Dendritic cell treated with granulocyte-macrophage colony-stimulating factor and Interleukin-4, amounts not matched to agents 40 ng/mL and 50 ng/mL, for 4 days (primary cell): Measurements from ENCODE around the gene ARPC4.

ENCODE experiments used
- H3K27ac Mint-ChIP-seq: one replicate; pipeline ENCODE4 v1.8.0; 2022; ENCODE audit warnings: mild to moderate bottlenecking, mixed read lengths
- H3K27me3 Mint-ChIP-seq: one replicate; pipeline ENCODE4 v1.8.0; 2022; ENCODE audit warnings: mild to moderate bottlenecking, mixed read lengths
- H3K36me3 Mint-ChIP-seq: one replicate; pipeline ENCODE4 v1.8.0; 2022; ENCODE audit warnings: low read depth, mixed read lengths
- H3K4me1 Mint-ChIP-seq: one replicate; pipeline ENCODE4 v1.8.0; 2022; ENCODE audit warnings: low read depth, mixed read lengths
- H3K4me3 Mint-ChIP-seq: one replicate; pipeline ENCODE4 v1.8.0; 2022; ENCODE audit warnings: mild to moderate bottlenecking, moderate library complexity, mixed read lengths
- H3K9me3 Mint-ChIP-seq: one replicate; pipeline ENCODE4 v1.8.0; 2022; ENCODE audit warnings: mixed read lengths
- intact Hi-C: fragments of 100-400 bp; cut with micrococcal nuclease; formaldehyde crosslinking; loops from one replicate; pipeline ENCODE4 v1.15.0; 2022

Gene ARPC4

DNA sequence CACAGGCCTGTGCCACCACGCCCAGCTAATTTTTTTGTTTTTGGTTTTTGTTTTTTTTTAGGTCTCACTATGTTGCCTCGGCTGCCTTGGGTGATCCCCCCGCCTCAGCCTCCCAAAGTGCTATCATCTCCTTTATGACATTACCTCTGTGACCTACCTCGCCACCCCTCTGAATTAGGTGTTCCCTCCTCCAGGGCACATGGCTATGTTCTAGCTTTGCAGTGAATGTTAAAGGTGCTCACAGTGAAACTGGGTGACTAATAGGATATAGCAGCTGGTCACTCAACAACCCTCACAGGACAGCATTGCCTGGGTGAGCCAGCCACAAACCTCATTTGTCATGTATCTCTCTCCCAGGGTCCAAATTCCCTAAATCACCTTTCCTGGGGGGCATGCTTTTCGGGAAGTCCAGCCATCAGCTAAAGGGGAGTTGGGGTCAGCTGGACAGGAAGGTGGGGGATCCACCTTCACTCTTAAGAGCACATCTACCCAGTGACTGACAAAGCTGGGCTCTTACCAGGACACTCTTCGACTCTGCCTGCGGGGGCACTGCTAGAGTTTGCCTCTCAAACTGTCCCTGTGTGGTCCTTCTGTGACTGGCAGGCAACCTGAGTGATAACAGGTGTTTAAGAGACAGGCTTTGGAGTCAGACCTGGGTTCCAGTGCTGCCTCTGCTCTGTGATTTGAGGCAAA lies 15.6 kb downstream of the ARPC4 start:
- H3K27ac Mint-ChIP-seq: peak overlapping the region; percentile 97
- intact Hi-C loops: loop anchor here (2.0 kb wide), 1 partner anchor 14 kb away; no protein-coding TSS in a partner anchor
- H3K4me3 Mint-ChIP-seq: no peak overlapping the region
- H3K9me3 Mint-ChIP-seq: no peaks in the 10 kb centered on the region
- H3K4me1 Mint-ChIP-seq: peaks cover 69% of the 10 kb centered on the region
- H3K27me3 Mint-ChIP-seq: no peaks in the 10 kb centered on the region
- H3K36me3 Mint-ChIP-seq: peaks cover 86% of the 10 kb centered on the region

DNA sequence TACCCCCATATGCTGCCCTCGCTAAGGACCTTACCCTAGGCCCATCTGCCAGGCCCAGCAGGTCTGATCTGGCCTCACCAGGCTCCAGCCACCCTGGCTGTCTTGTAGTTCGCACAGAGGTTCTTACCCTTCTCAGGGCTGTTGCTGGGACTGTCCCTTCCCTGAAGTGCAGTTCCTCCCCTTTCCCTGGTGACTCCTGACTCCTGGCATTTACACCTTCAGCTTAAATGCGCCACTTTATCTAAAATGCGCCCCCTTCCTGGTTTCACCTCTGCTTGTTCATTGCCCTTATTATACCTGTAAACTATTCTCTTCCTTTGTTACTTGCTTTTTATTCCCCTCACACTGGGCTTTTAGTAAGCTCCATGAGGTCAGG lies 16.3 kb downstream of the ARPC4 start:
- H3K36me3 Mint-ChIP-seq: peaks cover 84% of the 10 kb centered on the region
- peak overlapping the region; percentile 91 for H3K4me3 Mint-ChIP-seq
- H3K4me1 Mint-ChIP-seq: peaks cover 61% of the 10 kb centered on the region
- H3K27ac Mint-ChIP-seq: peak overlapping the region; percentile 97
- H3K27me3 Mint-ChIP-seq: no peaks in the 10 kb centered on the region
- no peaks in the 10 kb centered on the region for H3K9me3 Mint-ChIP-seq
- intact Hi-C loops: loop anchor here (2.0 kb wide), 1 partner anchor 14 kb away; no protein-coding TSS in a partner anchor

DNA sequence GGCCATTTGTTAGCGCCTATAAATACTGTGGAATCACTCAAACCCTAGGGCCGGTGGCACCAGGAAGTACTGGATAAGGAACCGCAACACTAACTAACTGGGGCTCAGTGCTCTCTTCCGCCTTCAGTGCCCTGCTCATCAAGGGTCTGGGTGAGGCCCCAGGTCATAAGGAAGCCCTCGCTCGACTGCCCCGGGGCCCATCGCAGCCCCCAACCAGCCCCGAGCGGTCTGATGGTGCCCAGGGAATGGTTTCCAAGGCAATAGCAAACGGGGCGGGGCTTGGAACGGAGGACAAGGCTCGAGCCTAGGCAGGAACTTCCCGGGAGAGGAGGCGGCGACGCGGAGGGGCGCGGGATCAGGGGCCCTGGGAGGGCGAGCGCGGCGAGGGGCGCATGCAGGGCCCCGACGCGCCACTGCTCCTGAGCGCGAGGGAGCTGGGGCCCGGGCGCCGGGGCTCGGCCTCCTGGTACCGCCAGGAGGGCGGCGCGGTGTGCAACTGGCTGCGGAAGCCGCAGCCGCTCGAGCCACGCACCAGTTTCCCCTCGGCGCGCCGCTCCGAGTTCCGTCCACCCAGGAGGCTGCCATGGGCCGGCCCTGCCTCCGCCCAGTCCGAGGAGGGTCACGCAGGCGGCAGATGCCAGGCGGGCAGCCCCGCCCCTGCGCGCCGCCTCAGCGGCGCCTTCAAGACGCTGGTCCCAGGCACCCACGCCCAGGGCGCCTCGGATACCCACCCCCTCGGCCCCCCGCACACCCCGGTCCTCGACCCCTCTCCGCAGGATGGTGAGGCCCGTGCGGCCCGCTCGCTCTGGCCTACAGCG lies 16.9 kb downstream of the ARPC4 start, which contains the start of gene TTLL3:
Gene TTLL3, plus strand, starts transcription at position 648 of the 818 bp plus-strand sequence. CDS start 400 bp downstream, outside the sequence.
- Mint-ChIP-seq H3K36me3 (peaks cover 83% of the 10 kb centered on the region), H3K9me3 (no peaks in the 10 kb centered on the region), H3K27me3 (no peaks in the 10 kb centered on the region), H3K4me1 (peaks cover 56% of the 10 kb centered on the region), H3K4me3 (peak within 1 kb of the TSS; percentile 91), H3K27ac (peak within 1 kb of the TSS; percentile 97)
- intact Hi-C loops: loop anchor here (2.0 kb wide), 1 partner anchor 15 kb away; no protein-coding TSS in a partner anchor

DNA sequence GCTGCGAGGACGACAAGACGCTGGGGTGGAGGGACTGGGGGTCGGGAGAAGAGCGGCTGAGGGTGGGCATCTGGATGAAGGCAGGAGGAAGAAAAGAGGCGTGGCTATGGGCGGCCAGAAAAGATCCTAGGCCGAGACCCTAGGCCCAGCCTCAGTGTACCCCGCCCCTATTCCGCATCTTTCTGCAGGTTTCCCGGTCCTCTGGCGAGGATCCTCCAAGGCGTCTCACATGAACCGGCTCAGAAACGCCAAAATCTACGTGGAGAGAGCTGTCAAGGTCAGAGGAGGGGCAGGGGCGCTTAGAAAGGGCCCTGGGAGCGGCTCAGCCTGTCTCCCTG lies 17.5 kb downstream of the ARPC4 start:
- Mint-ChIP-seq H3K27ac (peak overlapping the region; percentile 97), H3K9me3 (no peaks in the 10 kb centered on the region), H3K4me1 (peaks cover 56% of the 10 kb centered on the region), H3K4me3 (peak overlapping the region; percentile 91), H3K36me3 (peaks cover 82% of the 10 kb centered on the region), H3K27me3 (no peaks in the 10 kb centered on the region)
- intact Hi-C loops: no loop called here

DNA sequence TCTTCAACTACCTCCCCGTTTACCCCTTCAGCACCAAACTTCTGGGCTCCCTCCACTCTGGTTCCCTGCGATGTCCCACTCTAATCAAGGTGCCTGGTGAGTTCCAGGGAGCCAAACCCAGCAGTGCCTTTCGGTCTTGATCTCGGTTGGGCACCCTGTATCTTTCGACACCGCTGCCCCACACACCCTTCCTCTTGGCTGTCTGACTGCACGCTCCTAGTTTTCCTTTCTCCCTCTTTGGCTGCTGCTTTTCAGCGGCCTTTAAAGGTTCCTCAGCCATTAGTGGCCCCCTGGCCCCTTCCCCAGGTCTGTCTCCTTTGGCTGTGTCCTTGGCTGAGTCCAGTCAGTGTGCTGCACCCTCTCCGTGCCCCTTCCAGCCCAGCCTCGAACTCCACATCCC lies 18.0 kb downstream of the ARPC4 start:
- Mint-ChIP-seq H3K4me1 (peaks cover 52% of the 10 kb centered on the region), H3K27ac (peak overlapping the region; percentile 97), H3K9me3 (no peaks in the 10 kb centered on the region), H3K27me3 (no peaks in the 10 kb centered on the region), H3K4me3 (peak overlapping the region; percentile 91), H3K36me3 (peaks cover 79% of the 10 kb centered on the region)
- intact Hi-C loops: no loop called here

DNA sequence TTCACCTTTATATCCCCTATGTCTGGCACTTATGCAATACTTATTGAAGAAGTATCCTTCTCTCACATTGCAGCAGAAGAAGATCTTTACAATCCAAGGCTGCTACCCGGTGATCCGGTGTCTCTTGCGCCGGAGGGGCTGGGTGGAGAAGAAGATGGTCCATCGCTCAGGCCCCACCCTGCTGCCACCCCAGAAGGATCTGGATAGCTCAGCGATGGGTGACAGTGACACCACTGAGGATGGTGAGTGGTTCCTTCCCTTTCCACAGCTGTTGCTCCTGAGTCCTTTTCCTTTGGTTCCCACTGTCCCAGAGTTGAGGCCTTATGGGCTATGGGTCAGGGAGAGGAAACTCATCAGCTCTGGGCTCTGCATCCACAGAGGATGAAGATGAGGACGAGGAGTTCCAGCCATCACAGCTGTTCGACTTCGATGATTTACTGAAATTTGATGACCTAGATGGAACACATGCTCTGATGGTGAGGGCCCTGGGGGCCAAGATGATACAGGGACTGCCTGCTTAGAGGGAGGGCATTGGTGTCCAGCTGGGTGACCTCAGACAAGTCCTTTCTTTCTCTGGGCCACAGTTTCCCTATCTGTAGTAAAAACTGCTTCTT lies 20.1 kb downstream of the ARPC4 start:
- H3K27me3 Mint-ChIP-seq: no peaks in the 10 kb centered on the region
- no peak overlapping the region for H3K27ac Mint-ChIP-seq
- intact Hi-C loops: no loop called here
- no peak overlapping the region for H3K4me3 Mint-ChIP-seq
- H3K4me1 Mint-ChIP-seq: peaks cover 33% of the 10 kb centered on the region
- peaks cover 75% of the 10 kb centered on the region for H3K36me3 Mint-ChIP-seq
- H3K9me3 Mint-ChIP-seq: no peaks in the 10 kb centered on the region

DNA sequence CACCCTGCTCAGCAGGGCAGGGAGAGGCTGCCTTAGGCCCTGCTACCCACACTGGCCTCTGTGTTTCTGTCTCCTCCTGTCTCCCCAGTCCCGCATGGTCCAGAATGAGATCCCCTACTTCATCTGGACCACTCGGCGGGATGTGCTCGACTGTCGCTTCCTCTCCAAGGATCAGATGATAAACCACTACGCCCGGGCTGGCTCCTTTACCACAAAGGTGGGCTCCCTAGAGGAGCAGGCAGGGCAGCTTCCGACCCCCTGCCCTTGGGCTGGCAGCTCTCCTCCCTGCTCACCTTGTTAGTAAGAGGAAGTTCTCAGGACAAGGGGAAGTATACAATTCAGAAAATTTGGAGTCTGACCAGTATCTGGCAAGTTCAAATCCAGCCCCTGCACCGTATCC lies 23.1 kb downstream of the ARPC4 start:
- H3K4me3 Mint-ChIP-seq: no peak overlapping the region
- peaks cover 78% of the 10 kb centered on the region for H3K36me3 Mint-ChIP-seq
- no peaks in the 10 kb centered on the region for H3K9me3 Mint-ChIP-seq
- no peaks in the 10 kb centered on the region for H3K27me3 Mint-ChIP-seq
- peaks cover 8% of the 10 kb centered on the region for H3K4me1 Mint-ChIP-seq
- intact Hi-C loops: no loop called here
- no peak overlapping the region for H3K27ac Mint-ChIP-seq

DNA sequence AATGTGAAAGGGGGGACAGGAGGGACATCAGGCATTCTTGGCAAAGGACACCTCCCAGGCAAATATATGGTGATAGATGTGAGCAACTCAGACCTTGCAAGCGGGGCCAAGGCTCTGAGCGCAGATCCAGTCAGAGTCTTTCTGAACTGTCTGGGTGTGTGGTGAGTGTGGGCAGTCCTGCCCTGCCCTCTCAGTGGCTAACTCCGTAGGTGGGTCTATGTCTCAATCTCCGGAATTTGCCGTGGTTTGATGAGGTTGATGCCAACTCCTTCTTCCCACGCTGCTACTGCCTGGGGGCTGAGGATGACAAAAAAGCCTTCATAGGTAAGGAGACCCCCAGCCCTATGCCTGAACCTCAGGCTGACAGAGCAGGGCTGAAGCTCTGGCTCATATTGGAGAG lies 24.6 kb downstream of the ARPC4 start:
- no peak overlapping the region for H3K27ac Mint-ChIP-seq
- H3K4me1 Mint-ChIP-seq: no peaks in the 10 kb centered on the region
- peaks cover 73% of the 10 kb centered on the region for H3K36me3 Mint-ChIP-seq
- H3K9me3 Mint-ChIP-seq: no peaks in the 10 kb centered on the region
- intact Hi-C loops: no loop called here
- H3K27me3 Mint-ChIP-seq: no peaks in the 10 kb centered on the region
- H3K4me3 Mint-ChIP-seq: no peak overlapping the region

DNA sequence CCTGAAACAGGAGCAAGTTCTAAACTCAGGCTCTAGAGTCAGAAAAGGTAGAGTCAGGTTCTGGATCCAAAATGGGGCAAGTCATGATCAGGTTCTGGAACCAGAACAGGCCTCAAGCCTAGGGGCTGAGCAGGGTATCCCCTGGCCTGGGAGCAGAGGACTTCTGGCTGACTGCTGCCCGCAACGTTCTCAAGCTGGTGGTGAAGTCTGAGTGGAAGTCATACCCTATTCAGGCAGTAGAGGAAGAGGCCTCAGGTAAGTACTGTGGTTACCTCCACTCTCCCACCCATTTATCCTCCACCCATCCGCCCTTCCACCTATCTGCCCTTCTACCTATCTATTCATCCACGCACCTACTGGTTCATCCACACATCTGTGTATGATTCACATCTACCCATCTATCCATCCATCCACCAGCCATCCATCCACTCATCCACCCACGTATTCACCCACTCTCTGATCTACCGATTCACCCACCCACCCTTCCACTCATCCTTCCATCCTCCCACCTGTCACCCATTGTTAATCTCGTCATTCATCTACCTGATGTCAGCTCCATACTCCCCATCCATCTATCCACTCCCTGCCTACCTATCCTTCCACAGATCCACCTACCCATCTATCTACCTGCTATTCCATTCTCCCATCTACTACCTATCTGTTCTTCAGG lies 25.9 kb downstream of the ARPC4 start:
- Mint-ChIP-seq H3K9me3 (no peaks in the 10 kb centered on the region), H3K36me3 (peaks cover 62% of the 10 kb centered on the region), H3K27me3 (no peaks in the 10 kb centered on the region), H3K4me3 (no peak overlapping the region), H3K4me1 (no peaks in the 10 kb centered on the region), H3K27ac (no peak overlapping the region)
- intact Hi-C loops: no loop called here

DNA sequence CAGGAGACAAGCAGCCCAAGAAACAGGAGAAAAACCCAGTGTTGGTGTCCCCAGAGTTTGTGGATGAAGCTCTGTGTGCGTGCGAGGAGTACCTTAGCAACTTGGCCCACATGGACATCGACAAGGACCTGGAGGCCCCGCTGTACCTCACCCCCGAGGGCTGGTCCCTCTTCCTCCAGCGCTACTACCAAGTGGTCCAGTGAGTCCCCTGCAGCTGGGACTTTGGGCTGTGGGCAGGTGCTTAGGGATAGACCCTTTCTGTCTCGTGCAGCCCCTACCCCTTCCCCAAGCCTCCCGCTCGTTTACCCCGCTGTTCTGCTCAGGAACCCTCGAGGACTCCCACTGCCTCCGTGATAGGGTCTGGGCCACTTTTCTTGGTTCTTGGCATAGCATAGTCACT lies 27.7 kb downstream of the ARPC4 start:
- H3K27me3 Mint-ChIP-seq: no peaks in the 10 kb centered on the region
- peaks cover 54% of the 10 kb centered on the region for H3K36me3 Mint-ChIP-seq
- intact Hi-C loops: no loop called here
- no peaks in the 10 kb centered on the region for H3K9me3 Mint-ChIP-seq
- H3K27ac Mint-ChIP-seq: no peak overlapping the region
- H3K4me1 Mint-ChIP-seq: no peaks in the 10 kb centered on the region
- H3K4me3 Mint-ChIP-seq: no peak overlapping the region

DNA sequence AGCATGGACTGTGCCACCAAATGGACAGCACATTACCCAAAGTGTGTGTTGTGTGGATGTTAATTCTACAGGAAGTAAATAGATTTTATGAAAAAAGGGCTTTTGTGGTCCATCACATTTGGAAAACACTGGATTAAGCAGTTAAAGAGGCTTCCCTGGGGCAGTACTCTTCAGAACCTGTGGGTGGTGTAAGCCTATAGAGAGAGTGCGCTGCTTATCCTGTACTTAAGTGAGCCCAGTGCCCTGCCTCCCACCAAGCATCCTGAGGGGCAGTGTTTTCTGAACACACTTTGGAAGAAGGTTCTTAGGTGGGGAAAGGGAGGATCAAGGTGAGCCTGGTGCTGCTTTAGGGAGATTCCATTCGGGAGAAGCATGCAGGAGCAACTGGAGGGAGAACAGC lies 28.1 kb downstream of the ARPC4 start:
- no peak overlapping the region for H3K27ac Mint-ChIP-seq

DNA sequence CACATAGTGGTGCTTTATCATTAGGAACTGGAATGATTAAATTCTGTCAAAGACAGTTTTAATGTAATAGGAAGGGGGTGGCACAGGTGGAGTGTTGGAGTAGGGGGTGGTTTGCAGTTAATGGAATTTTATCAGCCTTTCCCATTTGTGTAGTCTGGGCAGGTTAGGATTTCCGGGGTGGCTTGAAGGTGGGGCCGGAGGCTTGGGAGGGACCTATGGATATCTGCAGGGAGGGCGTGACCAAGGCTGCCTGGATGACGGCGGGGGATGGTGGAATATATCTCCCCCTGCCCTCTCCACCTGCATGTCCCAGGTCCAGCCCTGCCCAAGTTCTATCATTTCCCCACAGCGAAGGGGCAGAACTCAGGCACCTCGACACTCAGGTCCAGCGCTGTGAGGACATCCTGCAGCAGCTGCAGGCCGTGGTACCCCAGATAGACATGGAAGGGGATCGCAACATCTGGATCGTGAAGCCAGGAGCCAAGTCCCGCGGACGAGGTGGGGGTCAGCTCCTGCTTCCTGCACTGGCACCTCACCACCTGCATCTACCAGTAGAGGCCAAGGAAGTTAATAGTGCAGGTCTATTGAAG lies 32.7 kb downstream of the ARPC4 start:
- Mint-ChIP-seq H3K27me3 (no peaks in the 10 kb centered on the region), H3K36me3 (peaks cover 57% of the 10 kb centered on the region), H3K4me1 (peaks cover 6% of the 10 kb centered on the region), H3K4me3 (no peak overlapping the region), H3K27ac (no peak overlapping the region), H3K9me3 (no peaks in the 10 kb centered on the region)
- intact Hi-C loops: no loop called here

More for the DNA sequence above, 28.1 kb downstream of the ARPC4 start:
- H3K4me1 Mint-ChIP-seq: no peaks in the 10 kb centered on the region
- H3K27me3 Mint-ChIP-seq: no peaks in the 10 kb centered on the region
- H3K36me3 Mint-ChIP-seq: peaks cover 55% of the 10 kb centered on the region
- no peaks in the 10 kb centered on the region for H3K9me3 Mint-ChIP-seq
- H3K4me3 Mint-ChIP-seq: no peak overlapping the region
- intact Hi-C loops: no loop called here

DNA sequence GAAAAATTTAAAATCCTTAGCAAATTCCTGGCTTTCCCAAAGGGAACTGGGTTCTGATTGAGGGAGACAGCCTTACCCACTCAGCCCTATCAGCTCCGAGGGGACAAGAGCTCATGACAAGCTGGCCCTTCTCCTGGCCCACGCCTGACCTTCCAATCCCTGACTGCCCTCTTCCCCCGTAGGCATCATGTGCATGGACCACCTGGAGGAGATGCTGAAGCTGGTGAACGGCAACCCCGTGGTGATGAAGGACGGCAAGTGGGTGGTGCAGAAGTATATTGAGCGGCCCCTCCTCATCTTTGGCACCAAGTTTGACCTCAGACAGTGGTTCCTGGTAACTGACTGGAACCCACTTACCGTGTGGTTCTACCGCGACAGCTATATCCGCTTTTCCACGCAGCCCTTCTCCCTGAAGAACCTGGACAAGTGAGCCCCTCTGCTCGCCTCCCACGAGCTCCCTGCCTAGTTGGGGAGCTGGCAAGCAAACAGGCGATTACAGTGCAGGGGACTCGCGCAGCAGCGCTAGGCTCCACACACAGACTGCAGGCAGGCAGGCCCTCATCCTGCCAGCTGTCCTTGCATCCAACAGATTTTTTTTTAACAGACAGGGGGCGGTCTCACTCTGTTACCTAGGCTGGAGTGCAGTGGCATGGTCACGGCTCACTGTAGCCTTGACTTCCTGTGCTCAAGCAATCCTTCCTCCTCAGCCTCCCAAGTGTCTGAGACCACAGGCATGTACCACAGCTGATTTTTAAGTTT lies 34.1 kb downstream of the ARPC4 start:
- intact Hi-C loops: no loop called here
- no peak overlapping the region for H3K27ac Mint-ChIP-seq
- H3K4me3 Mint-ChIP-seq: no peak overlapping the region
- no peaks in the 10 kb centered on the region for H3K9me3 Mint-ChIP-seq
- H3K4me1 Mint-ChIP-seq: peaks cover 6% of the 10 kb centered on the region
- H3K36me3 Mint-ChIP-seq: peaks cover 59% of the 10 kb centered on the region
- H3K27me3 Mint-ChIP-seq: no peaks in the 10 kb centered on the region
